ENCODE measurements around the gene POLK. TPM values are rescaled to one million over a fixed set of nuclear protein-coding genes. Genes with fewer than 3 reads are reported as not detected.

The POLK gene
- total RNA-seq, 1 donor from 2014 or later = 19.3 TPM

GRCh38 chr5:75514323-75514722 is 2.6 kb downstream of the POLK start:
- H3K4me1 Mint-ChIP-seq (ENCODE audit: unreplicated experiment) = peaks cover 18% of the 10 kb centered on the region
- H3K27me3 Mint-ChIP-seq (ENCODE audit: unreplicated experiment) = peaks cover 7% of the 10 kb centered on the region
- no peak for DNase-seq (ENCODE audit: low spot score)
- H3K9me3 Mint-ChIP-seq (ENCODE audit: unreplicated experiment) = no peaks in the 10 kb centered on the region
- no peak overlapping the region for H3K27ac Mint-ChIP-seq (ENCODE audit: unreplicated experiment)
- TF ChIP-seq, protein P1, sequence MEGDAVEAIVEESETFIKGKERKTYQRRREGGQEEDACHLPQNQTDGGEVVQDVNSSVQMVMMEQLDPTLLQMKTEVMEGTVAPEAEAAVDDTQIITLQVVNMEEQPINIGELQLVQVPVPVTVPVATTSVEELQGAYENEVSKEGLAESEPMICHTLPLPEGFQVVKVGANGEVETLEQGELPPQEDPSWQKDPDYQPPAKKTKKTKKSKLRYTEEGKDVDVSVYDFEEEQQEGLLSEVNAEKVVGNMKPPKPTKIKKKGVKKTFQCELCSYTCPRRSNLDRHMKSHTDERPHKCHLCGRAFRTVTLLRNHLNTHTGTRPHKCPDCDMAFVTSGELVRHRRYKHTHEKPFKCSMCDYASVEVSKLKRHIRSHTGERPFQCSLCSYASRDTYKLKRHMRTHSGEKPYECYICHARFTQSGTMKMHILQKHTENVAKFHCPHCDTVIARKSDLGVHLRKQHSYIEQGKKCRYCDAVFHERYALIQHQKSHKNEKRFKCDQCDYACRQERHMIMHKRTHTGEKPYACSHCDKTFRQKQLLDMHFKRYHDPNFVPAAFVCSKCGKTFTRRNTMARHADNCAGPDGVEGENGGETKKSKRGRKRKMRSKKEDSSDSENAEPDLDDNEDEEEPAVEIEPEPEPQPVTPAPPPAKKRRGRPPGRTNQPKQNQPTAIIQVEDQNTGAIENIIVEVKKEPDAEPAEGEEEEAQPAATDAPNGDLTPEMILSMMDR (IDR thresholded peaks at IDR 0.05; ENCODE audit: unreplicated experiment) = no peak
- H3K4me3 Mint-ChIP-seq (ENCODE audit: unreplicated experiment) = no peak overlapping the region
- H3K36me3 Mint-ChIP-seq (ENCODE audit: low read depth, unreplicated experiment) = no peaks in the 10 kb centered on the region

- Mint-ChIP-seq H3K4me1 (ENCODE audit: unreplicated experiment) (no peaks in the 10 kb centered on the region), H3K9me3 (ENCODE audit: unreplicated experiment) (no peaks in the 10 kb centered on the region), H3K36me3 (ENCODE audit: low read depth, unreplicated experiment) (peaks cover 4% of the 10 kb centered on the region), H3K27me3 (ENCODE audit: unreplicated experiment) (no peaks in the 10 kb centered on the region), H3K27ac (ENCODE audit: unreplicated experiment) (no peak overlapping the region), H3K4me3 (ENCODE audit: unreplicated experiment) (no peak overlapping the region)
- TF ChIP-seq, protein P1 (IDR thresholded peaks at IDR 0.05; ENCODE audit: unreplicated experiment) = no peak
- no peak for DNase-seq (ENCODE audit: low spot score)
These were observed 8.1 kb downstream of the POLK start for GRCh38 chr5:75519761-75520160.

GRCh38 chr5:75521195-75521594 is 9.5 kb downstream of the POLK start:
- TF ChIP-seq, protein P1 (IDR thresholded peaks at IDR 0.05; ENCODE audit: unreplicated experiment) = no peak
- no peaks in the 10 kb centered on the region for H3K27me3 Mint-ChIP-seq (ENCODE audit: unreplicated experiment)
- peaks cover 7% of the 10 kb centered on the region for H3K4me1 Mint-ChIP-seq (ENCODE audit: unreplicated experiment)
- no peak overlapping the region for H3K4me3 Mint-ChIP-seq (ENCODE audit: unreplicated experiment)
- DNase-seq (ENCODE audit: low spot score) = no peak
- H3K9me3 Mint-ChIP-seq (ENCODE audit: unreplicated experiment) = no peaks in the 10 kb centered on the region
- H3K27ac Mint-ChIP-seq (ENCODE audit: unreplicated experiment) = no peak overlapping the region
- H3K36me3 Mint-ChIP-seq (ENCODE audit: low read depth, unreplicated experiment) = peaks cover 4% of the 10 kb centered on the region

- no peaks in the 10 kb centered on the region for H3K9me3 Mint-ChIP-seq (ENCODE audit: unreplicated experiment)
- no peak for DNase-seq (ENCODE audit: low spot score)
- no peak overlapping the region for H3K27ac Mint-ChIP-seq (ENCODE audit: unreplicated experiment)
- TF ChIP-seq, protein P1 (IDR thresholded peaks at IDR 0.05; ENCODE audit: unreplicated experiment) = no peak
- peaks cover 7% of the 10 kb centered on the region for H3K4me1 Mint-ChIP-seq (ENCODE audit: unreplicated experiment)
- H3K27me3 Mint-ChIP-seq (ENCODE audit: unreplicated experiment) = no peaks in the 10 kb centered on the region
- peaks cover 4% of the 10 kb centered on the region for H3K36me3 Mint-ChIP-seq (ENCODE audit: low read depth, unreplicated experiment)
- H3K4me3 Mint-ChIP-seq (ENCODE audit: unreplicated experiment) = no peak overlapping the region
These were observed 10.3 kb downstream of the POLK start for GRCh38 chr5:75522025-75522424.

- DNase-seq (ENCODE audit: low spot score) = no peak
- H3K9me3 Mint-ChIP-seq (ENCODE audit: unreplicated experiment) = no peaks in the 10 kb centered on the region
- H3K4me1 Mint-ChIP-seq (ENCODE audit: unreplicated experiment) = peaks cover 7% of the 10 kb centered on the region
- H3K36me3 Mint-ChIP-seq (ENCODE audit: low read depth, unreplicated experiment) = peaks cover 4% of the 10 kb centered on the region
- TF ChIP-seq, protein P1 (IDR thresholded peaks at IDR 0.05; ENCODE audit: unreplicated experiment) = no peak
- no peak overlapping the region for H3K4me3 Mint-ChIP-seq (ENCODE audit: unreplicated experiment)
- H3K27ac Mint-ChIP-seq (ENCODE audit: unreplicated experiment) = no peak overlapping the region
- H3K27me3 Mint-ChIP-seq (ENCODE audit: unreplicated experiment) = no peaks in the 10 kb centered on the region
These were observed 10.9 kb downstream of the POLK start for GRCh38 chr5:75522542-75522941.
